ENCODE measurements around the gene BCL6.
"Not testable (repeated sequence)": the region's sequence is repeated elsewhere in the genome, so short reads cannot be mapped to it uniquely, and the experiment has no call there.

The BCL6 gene

DNA sequence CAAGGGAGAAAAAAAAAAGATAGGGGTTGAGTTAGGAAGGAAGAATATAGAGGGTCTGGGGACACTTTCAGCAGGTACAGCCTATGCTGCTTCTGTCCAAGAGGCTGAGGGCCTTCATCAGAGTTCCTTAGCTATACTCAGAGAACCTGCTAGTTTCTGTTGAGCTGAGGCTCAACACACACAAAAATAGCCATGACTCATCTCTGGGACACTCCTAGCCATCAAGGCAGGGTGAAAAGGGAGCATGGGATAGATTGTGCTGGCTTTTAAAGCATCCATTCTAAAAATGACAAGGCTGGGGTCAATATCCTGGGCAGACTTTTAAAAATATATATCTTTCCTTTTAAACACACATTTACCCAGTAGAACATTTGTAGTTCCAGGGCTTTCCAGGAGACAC lies 40.1 kb downstream of the BCL6 start:
- no peak for DNase-seq

- no peak for DNase-seq
Measured at GRCh38 chr3:187702507-187703033, 42.7 kb downstream of the BCL6 start, which contains the start of gene RTP2. RTP2 (minus strand) TSS chr3:187702557; CDS start chr3:187702128, 429 bp downstream.

- no peak for DNase-seq
Measured at GRCh38 chr3:187700249-187700648, 45.0 kb downstream of the BCL6 start.

DNA sequence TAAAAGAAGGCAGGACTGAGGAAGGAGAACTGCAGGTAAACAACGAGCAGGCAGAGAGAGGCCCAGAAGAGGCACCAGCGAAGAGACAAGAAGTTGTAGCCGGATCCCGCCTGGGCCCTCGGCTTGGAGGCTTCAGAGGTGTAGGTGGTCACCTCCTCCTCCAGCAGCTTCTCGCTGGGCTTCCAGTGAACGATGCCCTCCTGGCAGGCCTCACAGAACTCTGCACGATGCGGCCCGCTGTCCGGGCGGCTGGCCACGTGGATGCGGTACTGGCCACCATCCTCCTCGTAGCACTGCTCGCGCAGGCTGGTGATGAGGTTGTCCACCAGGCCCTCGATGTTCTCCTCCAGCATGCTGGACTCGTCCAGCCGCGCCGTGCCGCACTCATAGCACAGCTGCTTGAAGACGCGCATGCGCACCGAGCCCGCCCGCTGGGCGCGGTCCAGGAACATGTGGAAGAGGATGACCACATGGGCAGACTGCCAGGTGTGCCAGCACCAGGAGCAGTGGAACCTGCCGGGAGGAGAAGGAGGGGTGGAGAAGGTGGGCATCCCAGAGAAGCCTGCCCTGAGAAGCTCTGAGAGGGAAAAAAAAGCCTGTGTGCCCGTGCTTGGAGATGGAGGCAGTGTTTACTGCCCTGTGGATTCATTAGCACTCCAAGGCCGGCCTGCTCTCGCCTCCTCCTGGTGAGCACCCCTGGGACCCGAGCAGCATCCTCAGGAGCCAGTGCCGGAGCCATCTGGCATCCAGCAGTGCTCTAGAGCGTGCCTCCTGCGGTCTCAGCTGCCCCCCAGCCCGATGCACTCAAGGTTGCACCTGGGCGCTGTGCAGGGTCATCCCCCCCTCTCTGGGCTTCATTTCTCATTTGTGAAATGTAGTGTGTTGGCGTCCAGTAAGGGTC lies 46.5 kb downstream of the BCL6 start:
- no peak for DNase-seq

DNA sequence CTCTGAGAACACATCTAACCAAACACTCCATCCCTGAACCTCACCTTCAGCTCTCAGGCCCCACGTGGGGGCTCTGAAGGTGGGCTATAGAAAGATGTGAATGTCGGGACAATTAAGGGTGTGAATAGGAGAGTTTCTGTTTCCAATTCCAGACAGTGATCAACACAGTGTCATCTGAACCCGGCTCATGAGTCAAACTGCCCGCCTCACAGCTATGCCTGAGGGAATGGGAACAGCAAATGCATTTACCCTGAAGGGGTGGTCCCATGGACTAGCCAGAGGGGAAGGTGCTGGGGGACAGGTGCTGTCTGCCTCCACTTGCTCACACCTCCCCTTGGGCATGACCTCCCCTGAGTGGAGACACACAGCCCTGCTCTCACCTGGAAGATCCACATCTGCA lies 49.2 kb downstream of the BCL6 start:
- no peak for DNase-seq

- no peak for DNase-seq
Measured at GRCh38 chr3:187695449-187695848, 49.8 kb downstream of the BCL6 start.

- DNase-seq: no peak
Measured at GRCh38 chr3:187694801-187695200, 50.5 kb downstream of the BCL6 start.

GRCh38 chr3:187693431-187693830 lies 51.8 kb downstream of the BCL6 start:
- no peak for DNase-seq

DNA sequence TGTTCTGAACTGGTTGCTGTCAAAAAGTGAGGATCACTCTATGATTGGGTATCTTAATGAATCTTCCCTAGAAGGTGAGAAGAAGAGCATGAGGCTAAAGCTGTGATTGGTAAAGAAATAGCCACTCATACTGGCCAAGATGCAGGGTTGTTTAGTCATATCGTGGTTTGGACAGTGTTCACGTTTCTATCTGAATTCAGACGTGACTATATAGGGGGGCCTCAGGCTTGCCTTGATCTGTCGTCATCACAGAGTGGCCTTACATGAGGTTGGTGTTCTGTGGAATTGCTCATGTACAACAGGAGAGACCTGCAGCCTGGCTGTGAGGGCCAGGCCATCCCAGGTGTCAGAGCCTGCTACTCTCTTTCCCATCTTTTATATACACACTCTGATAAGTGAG lies 55.3 kb downstream of the BCL6 start:
- DNase-seq: no peak

DNA sequence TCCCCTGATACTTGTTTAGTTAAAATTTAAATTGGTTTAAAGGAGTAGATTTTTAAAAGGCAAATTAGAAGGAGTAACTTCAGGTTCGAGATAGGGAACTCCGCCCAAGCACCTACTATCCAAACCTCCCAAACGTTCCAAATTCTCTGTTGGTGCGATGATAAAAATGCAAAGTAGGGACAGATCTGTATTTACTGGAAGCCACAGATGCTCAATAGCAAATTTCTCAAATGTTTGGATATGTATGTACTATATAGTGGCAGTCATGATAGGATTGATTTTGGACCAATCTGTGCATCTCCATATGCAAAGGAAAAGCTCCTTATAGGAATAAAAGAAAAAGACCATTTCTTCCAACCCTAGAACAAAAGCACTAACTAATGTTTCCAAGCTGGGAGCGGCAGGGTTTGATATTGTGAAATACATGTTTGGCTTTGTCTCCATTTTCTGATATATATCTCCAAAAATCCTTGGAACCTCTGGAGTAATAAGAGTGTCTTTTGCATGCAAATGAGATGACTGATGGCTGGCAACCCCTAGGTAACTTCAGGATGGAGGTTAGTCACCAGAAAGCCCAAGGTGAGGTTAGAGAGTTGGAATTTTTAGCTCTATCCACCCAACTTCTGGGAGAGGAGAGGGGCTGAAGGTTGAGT lies 58.5 kb downstream of the BCL6 start:
- no peak for DNase-seq

- no peak for DNase-seq
Measured at GRCh38 chr3:187685948-187686347, 59.3 kb downstream of the BCL6 start.

- no peak for DNase-seq
Measured at GRCh38 chr3:187684880-187685279, 60.4 kb downstream of the BCL6 start.

DNA sequence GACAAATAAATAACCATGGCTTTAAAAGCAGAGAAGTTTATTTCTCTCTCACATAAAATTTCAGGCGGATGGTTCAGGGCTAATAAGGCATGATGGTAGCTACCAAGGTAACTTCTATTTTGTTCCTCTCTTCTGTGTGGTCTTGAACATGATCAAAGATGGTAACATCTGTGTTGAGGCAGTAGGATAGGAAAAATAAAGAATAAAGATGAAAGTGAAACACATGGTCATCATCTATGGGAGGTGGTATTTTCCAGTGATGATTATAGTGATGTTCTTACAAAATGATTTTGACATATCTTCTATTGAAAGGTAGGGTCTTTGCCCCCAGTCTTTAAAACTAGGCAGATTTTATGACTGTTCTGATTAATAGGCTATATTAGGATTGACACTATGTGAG lies 60.8 kb downstream of the BCL6 start:
- no peak for DNase-seq

GRCh38 chr3:187681756-187682155 lies 63.5 kb downstream of the BCL6 start:
- DNase-seq: not testable (repeated sequence)

DNA sequence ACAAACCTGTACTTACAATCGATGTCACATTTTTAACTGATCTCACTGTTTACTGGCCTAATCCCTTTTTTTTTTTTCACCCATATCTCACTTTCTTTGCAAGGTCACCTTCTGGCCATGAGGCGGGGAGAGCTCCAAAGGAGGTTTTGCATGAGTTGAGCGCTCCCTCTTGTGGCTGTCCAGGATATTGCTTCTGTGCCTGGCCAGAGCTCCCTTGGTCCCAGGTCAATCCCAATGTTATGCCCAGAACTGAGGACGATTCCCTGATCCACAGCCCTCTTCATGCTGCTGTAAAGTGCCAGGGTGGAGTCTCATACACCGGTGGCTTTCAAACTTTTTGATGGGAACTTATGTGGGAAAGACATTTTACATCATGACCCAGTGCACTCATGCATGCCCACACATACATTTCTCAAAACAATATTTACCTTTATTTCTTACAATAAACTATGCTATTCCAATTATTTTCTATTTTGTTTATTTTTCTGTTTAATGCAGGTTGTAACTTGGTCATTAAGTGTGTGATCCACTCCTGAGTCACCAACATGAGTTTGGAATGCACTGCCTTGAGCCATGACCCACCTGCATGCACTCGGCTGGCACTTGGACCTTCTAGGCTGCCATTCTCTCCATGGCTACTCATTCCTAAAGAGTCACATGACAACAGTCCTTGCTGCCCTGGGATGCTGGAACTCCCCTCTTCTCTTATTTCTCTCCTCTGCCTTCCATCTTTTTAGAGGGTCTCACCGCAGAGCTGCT lies 65.5 kb downstream of the BCL6 start:
- DNase-seq: peak; percentile 60 to 70

- DNase-seq: peak; percentile 38 to 49
Measured at GRCh38 chr3:187678726-187679268, 66.5 kb downstream of the BCL6 start.

GRCh38 chr3:187677604-187678003 lies 67.7 kb downstream of the BCL6 start:
- no peak for DNase-seq

DNA sequence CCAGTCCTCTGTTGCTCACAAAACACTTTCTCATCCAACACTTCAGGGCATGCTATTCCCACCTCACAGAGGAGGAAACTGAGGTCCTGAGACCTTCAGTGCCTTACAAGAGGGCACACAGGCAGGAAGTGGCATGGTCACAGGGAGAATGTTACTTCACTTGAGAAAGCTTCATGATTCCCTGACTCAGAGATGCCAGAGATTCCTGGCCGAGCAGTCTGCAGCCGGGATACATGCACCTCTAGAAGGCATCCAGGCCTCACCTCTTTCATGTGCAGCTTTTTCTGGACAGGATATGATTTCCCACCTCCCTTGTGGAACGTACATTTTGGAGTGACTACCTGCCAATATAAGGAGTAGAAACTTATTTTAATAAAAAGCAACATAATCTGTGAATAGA lies 72.3 kb downstream of the BCL6 start:
- no peak for DNase-seq
